ENCODE measurements around the gene ENO1. TPM values are rescaled to one million over a fixed set of nuclear protein-coding genes. Genes with fewer than 3 reads are reported as not detected.

ENO1 gene
- total RNA-seq, 2 donors from 2014 or later = 1,263 to 1,351 TPM

GRCh38 chr1:8914466-8914865 is 36.0 kb upstream of the ENO1 start:
- H3K36me3 ChIP-seq (ENCODE audit: control insufficient read depth, insufficient read depth, low read length) = no peaks in the 10 kb centered on the region
- H3K4me1 ChIP-seq (ENCODE audit: control insufficient read depth, insufficient read depth, low read length) = peaks cover 27% of the 10 kb centered on the region
- peaks cover 8% of the 10 kb centered on the region for H3K36me3 Mint-ChIP-seq (ENCODE audit: low read depth)
- no peaks in the 10 kb centered on the region for H3K27me3 ChIP-seq (ENCODE audit: control insufficient read depth, insufficient read depth, low read length, poor library complexity, severe bottlenecking)
- WGBS, 2 experiments (ENCODE audit: insufficient coverage in 1 of 2, insufficient read length in 1 of 2) = 43 to 75% methylated on average over 6 to 7 of the region's 7 CpGs
- H3K27me3 Mint-ChIP-seq (ENCODE audit: insufficient read depth) = no peaks in the 10 kb centered on the region
- peak overlapping the region; percentile 90 for H3K27ac Mint-ChIP-seq
- peak overlapping the region; percentile 20 for H3K4me3 Mint-ChIP-seq
- H3K4me1 Mint-ChIP-seq = peaks cover 27% of the 10 kb centered on the region
- no peak for TF ChIP-seq CTCF (conservative IDR thresholded peaks at IDR 0.05)
- peak overlapping the region; percentile 77 for H3K27ac ChIP-seq (ENCODE audit: low read depth, low read length)
- peaks cover 14% of the 10 kb centered on the region for H3K9me3 ChIP-seq (ENCODE audit: control insufficient read depth, low read length)
- H3K9me3 Mint-ChIP-seq = peaks cover 21% of the 10 kb centered on the region
- peak overlapping the region; percentile 63 for H3K9ac ChIP-seq (ENCODE audit: extremely low read depth, low read length, poor library complexity, severe bottlenecking)
- no peak overlapping the region for H3K4me3 ChIP-seq (ENCODE audit: low read length)
- peak; percentile 84 for DNase-seq

DNA sequence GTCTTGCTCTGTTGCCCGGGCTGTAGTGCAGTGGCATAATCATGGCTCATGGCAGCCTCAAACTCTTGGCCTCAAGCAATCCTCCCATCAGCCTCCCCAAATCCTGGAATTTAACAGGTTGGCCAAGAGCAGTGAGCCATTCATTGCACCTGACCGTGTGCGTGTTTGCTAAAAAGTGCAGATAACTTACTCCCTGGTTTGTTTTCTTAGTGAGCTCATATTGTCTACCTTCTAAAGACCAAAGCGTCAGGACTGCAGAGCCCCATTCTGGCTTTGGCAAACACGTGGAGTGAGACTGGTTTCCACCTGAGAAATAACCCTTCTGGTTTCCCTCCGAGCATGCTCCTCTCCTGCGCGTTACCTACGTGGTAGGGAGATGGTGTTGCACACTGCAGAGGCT is 35.0 kb upstream of the ENO1 start:
- Mint-ChIP-seq H3K4me3 (no peak overlapping the region), H3K27ac (peak overlapping the region; percentile 40), H3K4me1 (peaks cover 33% of the 10 kb centered on the region), H3K9me3 (peaks cover 26% of the 10 kb centered on the region), H3K36me3 (ENCODE audit: low read depth) (peaks cover 8% of the 10 kb centered on the region), H3K27me3 (ENCODE audit: insufficient read depth) (no peaks in the 10 kb centered on the region)
- H3K9me3 ChIP-seq (ENCODE audit: control insufficient read depth, low read length) = peaks cover 14% of the 10 kb centered on the region
- TF ChIP-seq CTCF (conservative IDR thresholded peaks at IDR 0.05) = no peak
- H3K4me1 ChIP-seq (ENCODE audit: control insufficient read depth, insufficient read depth, low read length) = peaks cover 27% of the 10 kb centered on the region
- H3K27me3 ChIP-seq (ENCODE audit: control insufficient read depth, insufficient read depth, low read length, poor library complexity, severe bottlenecking) = no peaks in the 10 kb centered on the region
- 90 to 91% methylated on average over 8 to 9 of the region's 9 CpGs for WGBS, 2 experiments (ENCODE audit: insufficient coverage in 1 of 2, insufficient read length in 1 of 2)
- H3K27ac ChIP-seq (ENCODE audit: low read depth, low read length) = no peak overlapping the region
- H3K36me3 ChIP-seq (ENCODE audit: control insufficient read depth, insufficient read depth, low read length) = no peaks in the 10 kb centered on the region
- peak overlapping the region; percentile 12 for H3K9ac ChIP-seq (ENCODE audit: extremely low read depth, low read length, poor library complexity, severe bottlenecking)
- H3K4me3 ChIP-seq (ENCODE audit: low read length) = no peak overlapping the region
- DNase-seq = no peak

- Mint-ChIP-seq H3K36me3 (ENCODE audit: low read depth) (peaks cover 8% of the 10 kb centered on the region), H3K4me1 (peaks cover 45% of the 10 kb centered on the region), H3K4me3 (no peak overlapping the region), H3K27me3 (ENCODE audit: insufficient read depth) (no peaks in the 10 kb centered on the region), H3K9me3 (peaks cover 26% of the 10 kb centered on the region), H3K27ac (no peak overlapping the region)
- peak; percentile 76 for DNase-seq
- Histone ChIP-seq H3K36me3 (ENCODE audit: control insufficient read depth, insufficient read depth, low read length) (no peaks in the 10 kb centered on the region), H3K4me1 (ENCODE audit: control insufficient read depth, insufficient read depth, low read length) (peaks cover 37% of the 10 kb centered on the region), H3K9me3 (ENCODE audit: control insufficient read depth, low read length) (peaks cover 14% of the 10 kb centered on the region), H3K27me3 (ENCODE audit: control insufficient read depth, insufficient read depth, low read length, poor library complexity, severe bottlenecking) (no peaks in the 10 kb centered on the region), H3K4me3 (ENCODE audit: low read length) (peak overlapping the region; percentile 53), H3K27ac (ENCODE audit: low read depth, low read length) (no peak overlapping the region), H3K9ac (ENCODE audit: extremely low read depth, low read length, poor library complexity, severe bottlenecking) (no peak overlapping the region)
- no peak for TF ChIP-seq CTCF (conservative IDR thresholded peaks at IDR 0.05)
- 60 to 88% methylated on average over 3 to 10 of the region's 17 CpGs for WGBS, 2 experiments (ENCODE audit: insufficient coverage in 1 of 2, insufficient read length in 1 of 2)
Observed at GRCh38 chr1:8911416-8912309, 33.2 kb upstream of the ENO1 start.
